GM08714 (cell line): ENCODE measurements around the gene TET2.
A peak's percentile ranks its signal among the peaks of the same experiment; 100 is the strongest.

Experiments
- H3K4me3 ChIP-seq: fragments of 200-500 bp; sonication (Bioruptor generic); 2 replicates; pipeline ENCODE4 v1.5.1; 2014; ENCODE audit warnings: mild to moderate bottlenecking, low read length, inconsistent platforms
- ZNF274 ChIP-seq: IDR thresholded peaks from 2 replicates; pipeline ENCODE4 v1.6.1; 2012; ENCODE audit warnings: mild to moderate bottlenecking, low read depth, low read length

Gene TET2

GRCh38 chr4:105304085-105304484 lies 157.4 kb downstream of the TET2 start:
- no peak for TF ChIP-seq ZNF274
- no peak overlapping the region for H3K4me3 ChIP-seq

- H3K4me3 ChIP-seq, result 0 out of 2 replicates have a peak overlapping the region, but pooled peaks have one; percentile 26
- TF ChIP-seq ZNF274, result no peak
Measured at GRCh38 chr4:105305019-105305836, 158.6 kb downstream of the TET2 start.

- no peak for TF ChIP-seq ZNF274
- peak overlapping the region; percentile 26; the same call in 1 of the 2 replicates for H3K4me3 ChIP-seq
Measured at GRCh38 chr4:105306158-105306781, 159.6 kb downstream of the TET2 start.

- H3K4me3 ChIP-seq, result no peak overlapping the region
- no peak for TF ChIP-seq ZNF274
Measured at GRCh38 chr4:105306820-105307219, 160.1 kb downstream of the TET2 start.

GRCh38 chr4:105318486-105318885 lies 171.8 kb downstream of the TET2 start:
- no peak overlapping the region for H3K4me3 ChIP-seq
- TF ChIP-seq ZNF274, result no peak

GRCh38 chr4:105327222-105327621 lies 180.5 kb downstream of the TET2 start:
- no peak for TF ChIP-seq ZNF274

GRCh38 chr4:105327956-105328355 lies 181.3 kb downstream of the TET2 start:
- no peak for TF ChIP-seq ZNF274
- H3K4me3 ChIP-seq, result no peak overlapping the region

More at GRCh38 chr4:105327222-105327621, 180.5 kb downstream of the TET2 start:
- no peak overlapping the region for H3K4me3 ChIP-seq

- H3K4me3 ChIP-seq, result no peak overlapping the region
- no peak for TF ChIP-seq ZNF274
Measured at GRCh38 chr4:105329081-105329480, 182.4 kb downstream of the TET2 start.
